ENCODE measurements around the gene CYP3A7.
"Not testable (repeated sequence)": the region's sequence is repeated elsewhere in the genome, so short reads cannot be mapped to it uniquely, and the experiment has no call there.

Gene CYP3A7

DNA sequence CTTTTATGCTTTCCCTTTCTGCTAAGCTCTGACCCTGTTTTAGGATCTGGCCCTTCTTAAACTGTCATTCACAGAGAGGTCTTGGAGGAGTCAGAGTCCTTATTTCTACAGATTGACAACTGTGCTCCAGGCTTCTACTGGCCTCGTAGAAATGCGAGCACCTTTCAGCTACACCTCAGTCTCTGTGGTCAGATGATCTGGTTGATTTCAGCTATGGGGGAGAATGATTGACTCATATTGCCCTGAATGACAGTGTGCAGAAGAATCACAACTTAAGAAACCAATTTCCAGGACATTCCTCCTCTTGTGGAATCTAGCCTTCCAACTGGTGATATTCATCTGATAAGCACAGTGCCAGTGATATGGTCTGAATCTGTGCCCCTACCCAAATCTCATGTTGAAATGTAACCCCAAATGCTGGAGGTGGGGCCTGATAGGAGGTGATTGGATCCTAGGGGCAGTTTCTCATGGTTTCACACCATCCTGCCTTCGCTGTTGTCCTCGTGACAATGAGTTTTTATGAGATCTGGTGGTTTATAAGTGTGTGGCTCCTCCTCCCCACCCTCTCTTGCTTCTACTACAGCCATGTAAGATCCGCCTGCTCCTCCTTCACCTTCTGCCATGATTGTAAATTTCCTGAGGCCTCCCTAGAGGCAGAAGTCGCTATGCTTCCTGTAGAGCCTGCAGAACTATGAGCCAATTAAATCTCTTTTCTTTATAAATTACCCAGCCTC, 14.0 kb upstream of the CYP3A7 start:
- Histone ChIP-seq H2AFZ (ENCODE audit: low read depth) (no peak overlapping the region), H3K4me3 (IDR thresholded peaks at IDR 0.05; ENCODE audit: insufficient read depth, low read depth, low read length) (no peak overlapping the region), H3K4me2 (no peak overlapping the region), H3K79me2 (ENCODE audit: insufficient read depth, low read depth) (no peaks in the 10 kb centered on the region), H3K9ac (no peak overlapping the region), H3K27me3 (ENCODE audit: insufficient read depth, low read depth) (no peaks in the 10 kb centered on the region), H3K27ac (no peak overlapping the region), H3K4me1 (ENCODE audit: low read depth, poor library complexity, severe bottlenecking) (no peaks in the 10 kb centered on the region), H3K36me3 (ENCODE audit: insufficient read depth) (no peaks in the 10 kb centered on the region), H4K20me1 (ENCODE audit: insufficient read depth) (no peaks in the 10 kb centered on the region)
- TF ChIP-seq, protein P1, sequence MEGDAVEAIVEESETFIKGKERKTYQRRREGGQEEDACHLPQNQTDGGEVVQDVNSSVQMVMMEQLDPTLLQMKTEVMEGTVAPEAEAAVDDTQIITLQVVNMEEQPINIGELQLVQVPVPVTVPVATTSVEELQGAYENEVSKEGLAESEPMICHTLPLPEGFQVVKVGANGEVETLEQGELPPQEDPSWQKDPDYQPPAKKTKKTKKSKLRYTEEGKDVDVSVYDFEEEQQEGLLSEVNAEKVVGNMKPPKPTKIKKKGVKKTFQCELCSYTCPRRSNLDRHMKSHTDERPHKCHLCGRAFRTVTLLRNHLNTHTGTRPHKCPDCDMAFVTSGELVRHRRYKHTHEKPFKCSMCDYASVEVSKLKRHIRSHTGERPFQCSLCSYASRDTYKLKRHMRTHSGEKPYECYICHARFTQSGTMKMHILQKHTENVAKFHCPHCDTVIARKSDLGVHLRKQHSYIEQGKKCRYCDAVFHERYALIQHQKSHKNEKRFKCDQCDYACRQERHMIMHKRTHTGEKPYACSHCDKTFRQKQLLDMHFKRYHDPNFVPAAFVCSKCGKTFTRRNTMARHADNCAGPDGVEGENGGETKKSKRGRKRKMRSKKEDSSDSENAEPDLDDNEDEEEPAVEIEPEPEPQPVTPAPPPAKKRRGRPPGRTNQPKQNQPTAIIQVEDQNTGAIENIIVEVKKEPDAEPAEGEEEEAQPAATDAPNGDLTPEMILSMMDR (conservative IDR thresholded peaks at IDR 0.05; ENCODE audit: low read depth, low read length) = no peak

GRCh38 chr7:99746915-99747314, 11.9 kb upstream of the CYP3A7 start:
- not testable (repeated sequence) for H3K9ac ChIP-seq; H3K4me2 ChIP-seq; H3K27me3 ChIP-seq (ENCODE audit: insufficient read depth, low read depth); H3K4me3 ChIP-seq (IDR thresholded peaks at IDR 0.05; ENCODE audit: insufficient read depth, low read depth, low read length); H2AFZ ChIP-seq (ENCODE audit: low read depth); H3K27ac ChIP-seq; H3K4me1 ChIP-seq (ENCODE audit: low read depth, poor library complexity, severe bottlenecking); H3K36me3 ChIP-seq (ENCODE audit: insufficient read depth); H3K79me2 ChIP-seq (ENCODE audit: insufficient read depth, low read depth); H4K20me1 ChIP-seq (ENCODE audit: insufficient read depth)

DNA sequence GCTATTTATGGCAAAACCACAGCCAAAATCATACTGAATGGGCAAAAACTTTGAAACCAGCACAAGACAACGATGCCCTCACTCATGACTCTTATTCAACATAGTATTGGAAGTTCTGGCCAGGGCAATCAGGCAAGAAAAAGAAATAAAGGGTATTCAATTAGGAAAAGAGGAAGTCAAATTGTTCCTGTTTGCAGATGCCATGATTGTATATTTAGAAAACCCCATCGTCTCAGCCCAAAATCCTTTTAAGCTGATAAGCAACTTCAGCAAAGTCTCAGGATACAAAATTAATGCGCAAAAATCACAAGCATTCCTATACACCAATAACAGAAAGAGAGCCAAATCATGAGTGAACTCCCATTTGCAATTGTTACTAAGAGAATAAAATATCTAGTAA, 10.4 kb upstream of the CYP3A7 start:
- not testable (repeated sequence) for H3K27ac ChIP-seq; H3K4me3 ChIP-seq (IDR thresholded peaks at IDR 0.05; ENCODE audit: insufficient read depth, low read depth, low read length); H3K36me3 ChIP-seq (ENCODE audit: insufficient read depth); H4K20me1 ChIP-seq (ENCODE audit: insufficient read depth); H3K9ac ChIP-seq; H3K4me1 ChIP-seq (ENCODE audit: low read depth, poor library complexity, severe bottlenecking); H3K27me3 ChIP-seq (ENCODE audit: insufficient read depth, low read depth); H3K4me2 ChIP-seq; H3K79me2 ChIP-seq (ENCODE audit: insufficient read depth, low read depth); H2AFZ ChIP-seq (ENCODE audit: low read depth)

GRCh38 chr7:99742737-99743394, 7.9 kb upstream of the CYP3A7 start:
- Histone ChIP-seq H3K79me2 (ENCODE audit: insufficient read depth, low read depth) (no peaks in the 10 kb centered on the region), H3K27ac (no peak overlapping the region), H3K27me3 (ENCODE audit: insufficient read depth, low read depth) (no peaks in the 10 kb centered on the region), H2AFZ (ENCODE audit: low read depth) (no peak overlapping the region), H3K4me1 (ENCODE audit: low read depth, poor library complexity, severe bottlenecking) (no peaks in the 10 kb centered on the region), H3K4me3 (IDR thresholded peaks at IDR 0.05; ENCODE audit: insufficient read depth, low read depth, low read length) (no peak overlapping the region), H3K36me3 (ENCODE audit: insufficient read depth) (no peaks in the 10 kb centered on the region), H4K20me1 (ENCODE audit: insufficient read depth) (no peaks in the 10 kb centered on the region), H3K4me2 (no peak overlapping the region), H3K9ac (no peak overlapping the region)
- TF ChIP-seq, protein P1 (conservative IDR thresholded peaks at IDR 0.05; ENCODE audit: low read depth, low read length) = no peak

DNA sequence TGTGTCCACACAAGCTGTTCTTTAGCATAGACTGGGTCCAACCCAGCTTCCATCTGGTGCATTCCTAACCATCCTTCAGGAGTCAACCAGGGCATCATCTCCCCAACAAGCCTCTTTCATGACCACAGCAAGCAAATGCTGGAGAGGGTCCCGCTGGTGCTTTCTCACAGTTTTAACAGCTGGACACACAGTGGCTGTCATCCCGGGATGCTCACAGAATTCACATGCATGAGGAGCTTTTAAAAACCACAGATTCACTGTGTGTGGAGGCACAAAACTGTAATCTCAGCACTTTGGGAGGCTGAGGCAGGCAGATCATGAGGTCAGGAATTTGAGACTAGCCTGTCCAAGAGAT, 6.4 kb upstream of the CYP3A7 start:
- TF ChIP-seq, protein P1 (conservative IDR thresholded peaks at IDR 0.05; ENCODE audit: low read depth, low read length) = no peak
- H3K27me3 ChIP-seq (ENCODE audit: insufficient read depth, low read depth) = no peaks in the 10 kb centered on the region

More for the DNA sequence above, 6.4 kb upstream of the CYP3A7 start:
- no peaks in the 10 kb centered on the region for H3K79me2 ChIP-seq (ENCODE audit: insufficient read depth, low read depth)
- H3K4me1 ChIP-seq (ENCODE audit: low read depth, poor library complexity, severe bottlenecking) = no peaks in the 10 kb centered on the region
- no peaks in the 10 kb centered on the region for H4K20me1 ChIP-seq (ENCODE audit: insufficient read depth)
- H3K4me2 ChIP-seq = no peak overlapping the region
- no peak overlapping the region for H3K27ac ChIP-seq
- no peak overlapping the region for H3K4me3 ChIP-seq (IDR thresholded peaks at IDR 0.05; ENCODE audit: insufficient read depth, low read depth, low read length)
- H3K36me3 ChIP-seq (ENCODE audit: insufficient read depth) = no peaks in the 10 kb centered on the region
- H3K9ac ChIP-seq = no peak overlapping the region
- H2AFZ ChIP-seq (ENCODE audit: low read depth) = no peak overlapping the region
